DOHH2 (cell line): ENCODE data around the gene PABPC4L.

ENCODE experiments used
- CTCF ChIP-seq: fragments of 200-600 bp; sonication (generic); IDR thresholded peaks from one replicate; pipeline ENCODE4 v1.5.1; 2014; ENCODE audit warnings: antibody characterized with exemption, mild to moderate bottlenecking, low read depth, low read length; ENCODE audit not compliant: poor library complexity, severe bottlenecking
- EZH2phosphoT487 ChIP-seq: fragments of 200-600 bp; sonication (generic); IDR thresholded peaks from 2 replicates; pipeline ENCODE4 v1.6.1; 2017; ENCODE audit warnings: borderline replicate concordance, mild to moderate bottlenecking, antibody characterized with exemption, low read length, moderate library complexity, mixed read lengths

DNA sequence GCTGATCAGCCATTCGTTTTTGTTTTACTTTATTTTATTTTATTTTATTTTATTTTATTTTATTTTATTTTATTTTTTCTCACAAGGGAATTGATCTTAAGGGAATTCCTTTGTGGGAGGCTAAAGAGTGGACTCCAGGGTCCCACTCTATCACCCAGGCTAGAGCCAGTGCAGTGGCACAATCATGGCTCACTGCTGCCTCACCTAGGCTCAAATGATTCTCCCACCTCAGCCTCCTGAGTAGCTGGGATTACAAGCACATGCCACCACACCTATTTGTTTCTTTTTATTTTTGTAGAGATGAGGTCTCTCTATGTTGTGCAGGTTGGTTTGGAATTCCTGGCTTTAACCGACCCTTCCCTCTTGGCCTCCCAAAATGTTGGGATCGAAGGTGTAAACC lies 17.5 kb upstream of the PABPC4L start:
- TF ChIP-seq CTCF, result no peak
- no peak for TF ChIP-seq EZH2phosphoT487
